Measurements from ENCODE around the gene CACNB2.
"Not testable (repeated sequence)": the region's sequence is repeated elsewhere in the genome, so short reads cannot be mapped to it uniquely, and the experiment has no call there.

DNA sequence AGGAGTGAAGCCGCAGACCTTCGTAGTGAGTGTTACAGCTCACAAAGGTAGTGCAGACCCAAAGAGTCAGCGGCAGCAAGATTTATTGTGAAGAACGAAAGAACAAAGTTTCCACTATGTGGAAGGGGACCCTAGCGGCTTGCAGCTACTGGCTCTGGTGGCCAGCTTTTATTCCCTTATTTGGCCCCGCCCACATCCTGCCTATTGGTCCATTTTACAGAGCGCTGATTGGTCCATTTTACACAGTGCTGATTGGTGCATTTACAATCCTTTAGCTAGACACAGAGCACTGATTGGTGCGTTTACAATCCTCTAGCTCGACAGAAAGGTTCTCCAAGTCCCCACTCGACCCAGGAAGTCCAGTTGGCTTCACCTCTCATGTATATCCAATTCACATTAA, 446.4 kb downstream of the CACNB2 start:
- TF ChIP-seq, protein P1, sequence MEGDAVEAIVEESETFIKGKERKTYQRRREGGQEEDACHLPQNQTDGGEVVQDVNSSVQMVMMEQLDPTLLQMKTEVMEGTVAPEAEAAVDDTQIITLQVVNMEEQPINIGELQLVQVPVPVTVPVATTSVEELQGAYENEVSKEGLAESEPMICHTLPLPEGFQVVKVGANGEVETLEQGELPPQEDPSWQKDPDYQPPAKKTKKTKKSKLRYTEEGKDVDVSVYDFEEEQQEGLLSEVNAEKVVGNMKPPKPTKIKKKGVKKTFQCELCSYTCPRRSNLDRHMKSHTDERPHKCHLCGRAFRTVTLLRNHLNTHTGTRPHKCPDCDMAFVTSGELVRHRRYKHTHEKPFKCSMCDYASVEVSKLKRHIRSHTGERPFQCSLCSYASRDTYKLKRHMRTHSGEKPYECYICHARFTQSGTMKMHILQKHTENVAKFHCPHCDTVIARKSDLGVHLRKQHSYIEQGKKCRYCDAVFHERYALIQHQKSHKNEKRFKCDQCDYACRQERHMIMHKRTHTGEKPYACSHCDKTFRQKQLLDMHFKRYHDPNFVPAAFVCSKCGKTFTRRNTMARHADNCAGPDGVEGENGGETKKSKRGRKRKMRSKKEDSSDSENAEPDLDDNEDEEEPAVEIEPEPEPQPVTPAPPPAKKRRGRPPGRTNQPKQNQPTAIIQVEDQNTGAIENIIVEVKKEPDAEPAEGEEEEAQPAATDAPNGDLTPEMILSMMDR (conservative IDR thresholded peaks at IDR 0.05): not testable (repeated sequence)
- not testable (repeated sequence) for TF ChIP-seq EZH2 (IDR thresholded peaks at IDR 0.05; ENCODE audit: low read depth)
